Stimulated activated CD4-positive, alpha-beta T cell treated with anti-CD3 and anti-CD28 coated beads, TNF-alpha, amount 100 ng/mL, for 48 hours (primary cell): Measurements from ENCODE around the gene EREG.
"Not testable (repeated sequence)": the region's sequence is repeated elsewhere in the genome, so short reads cannot be mapped to it uniquely, and the experiment has no call there.

Experiments used
- DNase-seq, 3 donors: peaks; one replicate each; pipeline ENCODE4 v3.0.0-alpha.2; 2020; ENCODE audit warnings: low read depth in 3 of 3

Gene EREG

DNA sequence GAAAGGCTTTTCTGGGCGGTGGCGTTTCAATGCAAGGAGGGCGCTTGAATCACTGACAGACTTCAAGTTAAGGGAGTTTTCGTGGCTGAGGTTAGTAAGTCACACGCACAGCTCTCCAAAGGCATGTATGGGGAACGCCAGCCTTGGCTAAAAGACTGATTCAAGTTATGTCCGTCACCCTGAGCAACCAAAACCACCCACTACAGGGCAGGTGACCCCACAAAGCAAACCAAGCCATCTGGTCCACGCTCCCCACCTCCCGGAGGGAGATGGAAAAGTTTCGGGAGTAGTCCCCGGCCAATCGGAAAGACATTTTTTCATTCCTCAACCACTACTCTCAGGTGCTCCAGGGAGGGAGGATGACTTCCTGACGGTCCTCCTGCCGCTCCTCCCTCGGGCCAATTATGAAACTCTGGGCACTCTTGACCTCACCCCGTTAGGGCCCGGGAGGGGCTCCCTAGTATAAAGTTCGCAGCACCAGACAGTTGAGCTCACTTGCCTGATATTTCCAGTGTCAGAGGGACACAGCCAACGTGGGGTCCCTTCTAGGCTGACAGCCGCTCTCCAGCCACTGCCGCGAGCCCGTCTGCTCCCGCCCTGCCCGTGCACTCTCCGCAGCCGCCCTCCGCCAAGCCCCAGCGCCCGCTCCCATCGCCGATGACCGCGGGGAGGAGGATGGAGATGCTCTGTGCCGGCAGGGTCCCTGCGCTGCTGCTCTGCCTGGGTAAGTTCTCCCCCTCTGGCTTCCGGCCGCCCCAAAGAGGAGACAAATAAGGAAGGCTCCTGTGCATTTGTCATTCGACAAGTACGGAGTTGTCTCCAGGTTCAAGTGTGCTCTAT lies at the start of gene EREG:
Gene EREG, plus strand, starts transcription at position 494 of the 840 bp plus-strand sequence. Its CDS starts 164 bp downstream, at position 658.
- peak in 1 of 3 donors; percentile 3 for DNase-seq

DNA sequence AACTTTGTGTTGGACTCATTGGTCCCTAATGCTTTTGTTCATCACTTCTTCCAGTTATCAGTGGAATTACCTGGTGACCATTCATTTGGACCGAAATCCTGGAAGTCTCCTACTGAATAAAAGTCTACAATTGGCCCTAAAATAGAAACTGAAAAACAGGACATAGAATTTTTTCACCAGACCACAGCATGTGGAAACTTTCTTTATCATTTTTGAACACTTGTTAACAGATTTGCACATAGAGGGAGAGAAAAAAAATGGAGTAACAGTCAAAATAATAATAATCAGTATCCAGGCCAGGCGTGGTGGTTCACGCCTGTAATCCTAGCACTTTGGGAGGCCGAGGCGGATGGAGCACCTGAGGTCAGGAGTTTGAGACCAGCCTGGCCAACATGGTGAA lies 49.6 kb upstream of the EREG start:
- DNase-seq = no peak

GRCh38 chr4:74316397-74316796 lies 48.5 kb upstream of the EREG start:
- DNase-seq = no peak

- DNase-seq = no peak
These were observed 47.2 kb upstream of the EREG start for GRCh38 chr4:74317616-74318246.

DNA sequence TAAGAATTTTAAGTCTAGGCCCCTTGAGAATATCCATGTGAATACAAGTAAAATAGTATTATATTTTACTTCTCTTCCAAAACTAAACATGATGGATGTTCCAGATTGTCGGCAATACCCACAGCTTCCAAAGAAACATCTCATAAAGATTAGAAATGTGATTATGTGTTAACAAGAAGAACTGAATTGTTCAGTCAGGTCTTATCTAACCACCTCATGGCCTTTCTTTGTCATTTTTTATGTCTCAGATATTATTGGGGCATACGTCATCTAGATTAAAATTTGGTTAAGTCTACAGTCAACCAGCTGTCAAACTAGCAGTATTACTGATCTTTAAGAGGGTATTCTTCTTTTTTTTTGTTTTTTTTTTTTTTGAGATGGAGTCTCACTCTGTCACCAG lies 46.7 kb upstream of the EREG start:
- DNase-seq = no peak

DNA sequence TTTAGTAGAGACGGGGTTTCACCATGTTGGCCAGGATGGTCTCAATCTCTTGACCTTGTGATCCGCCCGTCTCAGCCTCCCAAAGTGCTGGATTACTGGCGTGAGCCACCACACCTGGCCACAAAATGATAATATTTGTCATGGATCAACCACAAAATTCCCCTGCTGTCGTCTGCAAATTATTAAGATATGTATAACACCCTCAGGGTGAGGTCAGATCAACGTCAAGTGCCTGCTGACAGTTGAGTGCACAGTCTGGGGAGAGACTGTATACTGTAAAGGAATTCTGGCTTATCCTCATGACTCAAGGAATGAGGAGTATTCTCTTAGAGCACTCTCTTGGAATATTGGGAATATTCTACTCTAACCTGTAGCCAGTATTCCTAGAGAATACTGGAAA lies 45.5 kb upstream of the EREG start:
- DNase-seq = no peak

- DNase-seq = peak in 2 of 3 donors; percentile 3 to 38
These were observed 44.3 kb upstream of the EREG start for GRCh38 chr4:74320559-74321118.

- no peak for DNase-seq
These were observed 42.6 kb upstream of the EREG start for GRCh38 chr4:74322301-74322700.

- DNase-seq = no peak
These were observed 41.3 kb upstream of the EREG start for GRCh38 chr4:74323663-74324062.

DNA sequence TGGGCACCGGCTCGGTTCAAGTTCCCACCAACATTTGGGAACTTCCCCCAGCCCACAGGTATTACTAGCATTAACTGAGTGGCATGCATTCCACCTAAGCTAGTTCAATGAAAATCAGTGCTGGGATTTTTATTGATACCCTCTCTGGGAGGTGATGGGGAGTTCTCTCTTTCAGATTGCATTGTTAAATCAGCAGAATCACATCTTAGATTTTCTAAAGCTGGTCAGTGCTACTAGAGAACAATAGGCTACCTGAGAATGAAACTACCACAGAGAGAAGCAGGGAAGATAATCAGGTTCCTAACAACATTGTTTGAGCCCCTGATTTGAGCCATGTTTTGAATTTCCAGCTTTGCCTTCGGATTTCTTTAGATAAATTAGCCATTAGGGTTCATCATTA lies 40.7 kb upstream of the EREG start:
- DNase-seq = no peak

DNA sequence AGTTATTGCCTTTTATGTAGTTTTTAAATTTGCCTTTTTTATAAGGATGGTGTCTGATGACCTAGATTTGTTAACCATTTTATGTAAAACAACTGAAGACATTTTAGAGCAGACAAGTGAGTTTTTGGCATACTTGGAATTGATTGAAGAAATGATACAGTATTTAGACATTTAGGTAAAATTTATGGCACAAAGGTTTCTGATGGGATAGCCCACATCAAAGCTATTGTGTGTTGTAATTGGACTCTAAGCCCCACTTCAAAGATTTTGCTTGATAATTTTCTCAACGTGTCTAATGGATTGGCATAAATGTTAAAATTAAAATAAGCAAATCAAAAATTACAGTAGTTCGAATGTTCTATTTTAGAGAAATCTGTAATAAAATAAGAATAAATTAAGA lies 39.1 kb upstream of the EREG start:
- DNase-seq = no peak

DNA sequence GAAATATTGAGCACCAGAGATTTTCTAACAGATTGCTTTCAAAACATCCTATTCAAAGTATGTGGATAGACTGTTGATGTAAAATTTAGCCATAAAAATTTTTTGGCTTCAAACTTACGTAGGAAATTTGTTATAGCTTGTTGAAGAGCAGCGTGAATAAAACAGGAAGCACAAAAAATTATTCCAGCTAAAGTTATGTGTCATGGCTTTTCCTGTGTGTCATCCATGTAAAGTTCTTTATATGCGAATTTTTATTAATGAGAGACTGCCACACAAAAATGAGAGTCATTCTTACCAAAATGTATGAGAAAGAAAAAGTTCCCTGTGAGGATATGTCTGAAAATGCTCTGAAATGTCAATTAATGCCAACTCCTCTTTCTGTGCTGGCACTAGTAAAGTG lies 37.2 kb upstream of the EREG start:
- DNase-seq = no peak

DNA sequence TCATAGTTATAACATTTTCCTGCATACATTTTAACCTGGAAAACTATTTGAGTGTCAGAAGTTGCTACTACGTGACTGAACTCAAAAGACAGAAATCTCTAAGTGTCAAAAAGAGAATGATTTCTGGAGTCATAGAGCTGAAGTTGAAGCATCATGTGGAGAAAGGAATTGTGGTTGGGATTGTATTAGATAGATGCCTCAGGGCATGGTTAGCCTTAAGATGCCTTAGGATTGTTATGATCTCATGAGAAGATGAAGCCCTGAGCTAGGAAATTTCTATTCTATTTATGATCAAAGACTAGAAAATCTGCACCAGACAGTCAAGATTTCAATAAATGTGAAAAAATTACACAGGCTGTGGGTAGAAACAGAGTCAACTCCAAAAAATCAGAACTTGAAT lies 36.4 kb upstream of the EREG start:
- no peak for DNase-seq

DNA sequence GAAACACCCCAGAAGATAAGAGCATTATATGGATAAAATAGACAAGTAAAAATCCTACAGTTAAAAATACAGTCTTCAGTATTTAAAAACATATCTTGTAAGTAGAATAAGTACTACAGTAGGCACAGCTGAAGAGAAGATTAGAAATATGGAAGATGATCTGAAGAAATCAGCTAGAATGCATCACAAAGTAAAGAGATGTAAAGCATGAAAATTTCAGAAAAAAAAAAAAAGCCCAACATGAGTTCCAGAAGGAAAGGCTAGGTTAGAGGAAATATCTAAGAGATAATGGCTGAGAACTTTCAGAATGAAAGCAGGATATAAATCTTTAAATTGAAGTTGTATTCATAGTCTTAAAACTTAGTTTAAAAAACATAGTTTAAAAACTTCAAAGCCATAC lies 35.6 kb upstream of the EREG start:
- DNase-seq = no peak

DNA sequence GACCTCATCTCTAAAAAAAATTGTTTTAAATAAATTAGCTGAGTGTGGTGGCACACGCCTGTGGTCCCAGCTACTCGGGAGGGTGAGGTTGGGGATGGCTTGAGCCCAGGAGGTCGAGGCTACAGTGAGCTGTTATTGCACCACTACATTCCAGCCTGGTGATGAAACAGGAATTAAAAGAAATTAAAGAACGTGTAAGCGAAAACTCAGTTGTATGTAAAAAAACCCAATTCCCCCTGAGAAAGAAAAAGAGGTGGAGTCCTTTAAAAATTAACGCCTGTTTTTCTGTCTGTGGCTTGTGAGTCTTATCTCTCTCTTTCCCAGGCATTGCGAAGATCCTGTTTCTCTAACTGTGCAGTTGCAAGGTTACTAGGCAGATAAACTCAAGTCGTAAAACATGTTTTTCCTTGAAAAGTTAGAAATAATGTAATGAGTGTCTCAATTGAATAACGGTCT lies 34.6 kb upstream of the EREG start:
- no peak for DNase-seq

- DNase-seq = no peak
These were observed 33.7 kb upstream of the EREG start for GRCh38 chr4:74331252-74331651.

DNA sequence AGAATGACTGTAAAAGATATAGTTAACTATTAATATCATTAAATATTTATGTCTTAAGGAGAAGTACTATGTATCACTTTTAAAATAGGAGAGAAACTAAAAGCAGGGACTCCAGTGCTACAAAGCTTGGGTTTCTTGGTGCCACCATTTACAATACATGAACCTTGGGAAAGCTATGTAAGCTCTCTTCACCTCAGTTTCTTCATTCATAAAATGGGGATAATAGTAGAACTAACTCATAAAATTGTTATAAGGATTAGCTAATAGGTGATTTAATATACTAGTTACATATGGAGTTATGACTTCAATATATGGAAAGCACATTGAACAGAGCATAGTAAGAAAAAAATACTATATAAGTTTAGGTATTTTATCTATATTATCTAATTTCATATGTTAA lies 33.0 kb upstream of the EREG start:
- no peak for DNase-seq

DNA sequence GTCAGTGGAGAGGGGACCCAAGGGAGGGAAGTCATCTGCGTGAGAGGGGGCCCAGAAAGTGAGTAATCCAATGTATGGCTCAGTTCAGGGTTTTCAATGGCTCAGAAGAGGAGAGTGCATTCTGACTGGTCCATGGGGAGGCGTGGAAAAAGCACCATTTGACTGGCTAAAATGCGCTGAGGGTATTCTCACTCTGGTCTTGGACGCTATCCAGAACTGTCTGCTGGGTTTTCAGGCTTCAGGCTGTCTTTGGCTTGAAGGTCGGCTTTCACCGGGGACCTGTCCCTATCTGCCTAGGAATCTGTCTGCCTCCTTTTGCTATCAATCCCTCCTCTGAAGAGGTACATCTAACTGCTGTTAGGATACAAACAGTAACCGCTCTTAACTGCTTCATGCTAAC lies 30.3 kb upstream of the EREG start:
- no peak for DNase-seq

DNA sequence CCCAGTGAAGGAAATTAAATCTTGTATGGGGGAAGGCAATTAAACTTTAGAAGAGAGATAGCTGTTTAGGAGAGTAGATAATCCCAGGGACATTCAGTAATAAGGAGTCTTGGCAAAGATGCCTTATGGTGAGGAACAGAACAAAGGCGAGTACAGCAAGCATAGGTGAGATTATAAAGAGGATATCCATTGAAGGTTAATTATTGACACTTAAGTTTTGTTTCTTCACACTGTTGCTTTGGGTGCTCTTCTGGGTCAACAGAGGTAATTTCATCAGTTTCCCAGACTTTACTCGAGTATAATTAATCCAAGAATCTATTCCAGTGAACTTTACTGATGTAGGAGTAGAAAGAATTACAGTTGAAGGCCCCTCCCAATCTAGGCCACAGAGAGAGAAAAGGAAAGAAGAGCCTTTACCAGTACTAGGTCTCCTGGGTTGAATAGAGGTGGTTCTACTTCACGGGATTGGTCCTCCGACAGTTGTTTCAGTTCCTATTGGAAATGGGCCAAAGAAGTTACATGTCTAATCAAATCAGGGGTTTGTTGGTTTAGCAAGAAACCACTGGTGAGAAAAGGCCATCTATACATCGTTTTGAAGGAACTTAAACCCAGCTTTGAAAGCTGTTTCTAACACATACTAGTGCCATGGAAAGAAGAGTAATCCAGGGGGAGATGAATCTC lies 29.5 kb upstream of the EREG start:
- no peak for DNase-seq

DNA sequence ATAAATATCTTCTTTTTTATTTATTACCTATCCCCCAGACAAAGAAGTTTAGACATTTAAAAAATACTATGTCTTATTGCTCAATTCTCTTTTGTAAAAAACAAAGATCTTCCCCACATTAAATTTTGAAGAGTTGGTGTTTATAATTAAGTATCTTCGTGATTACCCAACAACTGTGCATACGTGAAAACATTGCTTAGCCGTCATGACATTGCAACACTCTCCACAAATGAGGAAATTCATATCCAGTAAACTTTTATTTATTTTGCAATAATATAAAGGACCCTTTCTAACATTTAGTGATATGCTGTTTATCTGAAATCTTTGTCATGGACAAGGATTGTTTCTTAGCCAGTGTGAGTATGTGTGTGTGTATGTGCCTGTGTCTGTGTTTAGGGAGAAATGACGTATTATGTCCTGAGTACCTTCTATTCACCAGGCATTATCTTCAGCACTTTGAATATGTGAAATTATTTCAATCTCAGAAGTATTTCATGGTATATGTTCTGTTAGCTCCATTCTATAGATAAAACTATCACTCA lies 26.1 kb upstream of the EREG start:
- no peak for DNase-seq

- DNase-seq = no peak
These were observed 25.4 kb upstream of the EREG start for GRCh38 chr4:74339501-74339900.

DNA sequence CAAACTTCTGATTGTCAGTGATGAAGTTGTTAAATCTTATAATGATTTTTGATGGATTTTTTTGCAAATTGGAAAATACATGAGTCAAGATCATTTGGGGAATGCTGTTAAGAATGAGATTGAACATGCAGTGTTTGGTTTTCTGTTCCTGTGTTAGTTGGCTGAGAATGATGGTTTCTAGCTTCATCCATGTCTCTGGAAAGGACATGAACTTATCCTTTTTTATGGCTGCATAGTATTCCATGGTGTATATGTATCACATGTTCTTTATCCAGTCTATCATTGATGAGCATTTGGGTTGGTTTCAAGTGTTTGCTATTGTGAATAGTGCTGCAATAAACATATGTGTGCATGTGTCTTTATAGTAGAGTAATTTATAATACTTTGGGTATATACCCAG lies 24.5 kb upstream of the EREG start:
- not testable (repeated sequence) for DNase-seq
